Cardiac muscle cell (in vitro differentiated cells and primary cell): ENCODE results near the gene FHOD3. TPM values are rescaled to one million over a fixed set of nuclear protein-coding genes. Genes with fewer than 3 reads are reported as not detected.

Experiments
- DNase-seq, 2 donors: peaks; one replicate each; pipeline versions ENCODE4 v3.0.0 to v3.0.0-alpha.2; 2010 to 2017; ENCODE audit warnings: low read depth in 1 of 2, low spot score in 1 of 2
- H3K27ac ChIP-seq: fragments of 200-600 bp; sonication (generic); 2 replicates; pipeline ENCODE4 v1.5.1; 2016
- H3K27me3 ChIP-seq: fragments of 200-600 bp; sonication (generic); 2 replicates; pipeline ENCODE4 v1.6.0; 2016; ENCODE audit warnings: control low read depth
- H3K36me3 ChIP-seq: fragments of 200-600 bp; sonication (generic); 2 replicates; pipeline ENCODE4 v1.5.1; 2016; ENCODE audit warnings: control low read depth
- H3K4me1 ChIP-seq: fragments of 200-600 bp; sonication (generic); 2 replicates; pipeline ENCODE4 v1.8.1; 2017; ENCODE audit warnings: low read depth, mild to moderate bottlenecking, mixed run types
- H3K4me3 ChIP-seq: fragments of 200-600 bp; sonication (generic); 2 replicates; pipeline ENCODE4 v1.5.1; 2016; ENCODE audit warnings: mild to moderate bottlenecking
- H3K9me3 ChIP-seq: fragments of 200-600 bp; sonication (generic); 2 replicates; pipeline ENCODE4 v1.5.1; 2017; ENCODE audit warnings: low read depth, mild to moderate bottlenecking, control low read depth
- CTCF ChIP-seq: IDR thresholded peaks from 2 replicates; pipeline ENCODE4 v1.5.1; 2012; ENCODE audit warnings: low read depth, mild to moderate bottlenecking, low read length
- polyA plus RNA-seq: library from polyadenylated mRNA; unstranded; fragments of >200 nt; fragmentation: Nextera tagmentation; extraction: Ambion mirVana; gene quantifications from 2 replicates; pipeline ENCODE4 v1.2.1, GENCODE V29; 2016
- total RNA-seq: library from RNA; depleted of rRNA; stranded (reverse); fragments of >200 nt; gene quantifications from 2 replicates; pipeline ENCODE4 v1.2.3, GENCODE V29; 2016

Gene FHOD3
- total and polyA plus RNA-seq, 2 experiments from 2014 or later, result 127 to 347 TPM

GRCh38 chr18:36568487-36568886 is 271.0 kb downstream of the FHOD3 start:
- H3K36me3 ChIP-seq, result no peaks in the 10 kb centered on the region
- DNase-seq, result peak in 1 of 2 donors; percentile 77
- TF ChIP-seq CTCF, result no peak
- no peak overlapping the region for H3K4me3 ChIP-seq
- H3K9me3 ChIP-seq, result no peaks in the 10 kb centered on the region
- H3K27ac ChIP-seq, result peak overlapping the region; percentile 86
- H3K27me3 ChIP-seq, result no peaks in the 10 kb centered on the region
- peaks cover 56% of the 10 kb centered on the region for H3K4me1 ChIP-seq

GRCh38 chr18:36572135-36572856 is 274.8 kb downstream of the FHOD3 start:
- Histone ChIP-seq H3K4me3 (no peak overlapping the region), H3K27ac (peak overlapping the region; percentile 61), H3K9me3 (no peaks in the 10 kb centered on the region), H3K4me1 (peaks cover 28% of the 10 kb centered on the region), H3K27me3 (no peaks in the 10 kb centered on the region), H3K36me3 (peaks cover 4% of the 10 kb centered on the region)
- peak; percentile 69 to 80 for DNase-seq
- TF ChIP-seq CTCF, result peak; percentile 78

- no peak for TF ChIP-seq CTCF
- Histone ChIP-seq H3K27ac (no peak overlapping the region), H3K9me3 (no peaks in the 10 kb centered on the region), H3K27me3 (no peaks in the 10 kb centered on the region), H3K4me3 (no peak overlapping the region), H3K36me3 (peaks cover 4% of the 10 kb centered on the region), H3K4me1 (peaks cover 11% of the 10 kb centered on the region)
- no peak for DNase-seq
These were observed 278.8 kb downstream of the FHOD3 start for GRCh38 chr18:36576339-36576738.

GRCh38 chr18:36578871-36579710 is 281.6 kb downstream of the FHOD3 start:
- Histone ChIP-seq H3K27me3 (no peaks in the 10 kb centered on the region), H3K4me1 (peaks cover 3% of the 10 kb centered on the region), H3K9me3 (no peaks in the 10 kb centered on the region), H3K36me3 (peaks cover 4% of the 10 kb centered on the region), H3K27ac (no peak overlapping the region), H3K4me3 (no peak overlapping the region)
- DNase-seq, result peak in 1 of 2 donors; percentile 48
- TF ChIP-seq CTCF, result no peak

- peaks cover 4% of the 10 kb centered on the region for H3K36me3 ChIP-seq
- peak; percentile 25 for TF ChIP-seq CTCF
- H3K27me3 ChIP-seq, result no peaks in the 10 kb centered on the region
- H3K4me1 ChIP-seq, result peaks cover 5% of the 10 kb centered on the region
- H3K4me3 ChIP-seq, result no peak overlapping the region
- H3K9me3 ChIP-seq, result no peaks in the 10 kb centered on the region
- DNase-seq, result peak in 1 of 2 donors; percentile 64
- peak overlapping the region; percentile 22 for H3K27ac ChIP-seq
These were observed 282.8 kb downstream of the FHOD3 start for GRCh38 chr18:36580266-36580665.
